Activated effector memory CD4-positive, alpha-beta T cell treated with Interleukin-2 at 50 U/mL for 16 hours (primary cell): ENCODE data around the gene STAT3.
"Not testable (repeated sequence)": the region's sequence is repeated elsewhere in the genome, so short reads cannot be mapped to it uniquely, and the experiment has no call there.

Source experiments
- DNase-seq: peaks from one replicate; pipeline ENCODE4 v3.0.0-alpha.2; 2020

STAT3 gene

DNA sequence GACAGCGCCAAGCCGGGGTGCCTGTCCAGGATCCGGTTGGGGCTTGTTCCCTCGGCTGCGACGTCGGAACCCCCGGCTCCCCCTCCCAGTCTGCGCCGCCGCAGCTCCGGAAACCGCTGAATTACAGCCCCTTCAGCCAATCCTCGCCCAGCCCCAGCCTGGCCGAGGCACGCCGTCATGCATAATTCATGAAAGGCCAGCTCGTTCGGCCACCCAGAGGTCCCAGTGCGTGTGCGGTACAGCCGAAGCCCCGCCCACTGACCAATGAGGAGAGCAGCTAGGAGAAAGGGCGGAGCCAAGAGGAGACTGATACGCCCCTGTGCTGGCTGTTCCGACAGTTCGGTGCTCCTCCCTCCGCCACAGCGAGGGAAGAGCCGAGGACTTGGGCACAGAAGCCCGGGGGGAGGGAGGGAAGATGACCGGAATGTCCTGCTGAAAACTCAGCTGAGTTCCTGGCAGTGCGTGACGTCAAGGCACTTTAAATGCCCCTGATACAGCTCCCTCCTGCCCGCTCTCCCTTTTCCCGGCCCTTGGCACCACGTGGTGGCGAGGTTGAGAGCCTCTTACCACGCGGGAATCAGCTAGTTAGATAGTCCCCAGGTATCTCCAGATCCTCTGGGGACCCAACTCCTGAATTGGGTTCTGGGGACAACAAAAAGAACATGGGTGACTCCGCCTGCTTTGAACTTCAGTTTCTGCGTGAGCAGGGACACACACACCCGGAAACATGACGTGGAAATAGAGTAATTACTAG is at the start of gene STAT3:
STAT3 (minus strand) TSS at position 62 of the 754 bp plus-strand sequence. CDS start 39,926 bp downstream, outside the sequence.
- DNase-seq, result peak; percentile 100

DNA sequence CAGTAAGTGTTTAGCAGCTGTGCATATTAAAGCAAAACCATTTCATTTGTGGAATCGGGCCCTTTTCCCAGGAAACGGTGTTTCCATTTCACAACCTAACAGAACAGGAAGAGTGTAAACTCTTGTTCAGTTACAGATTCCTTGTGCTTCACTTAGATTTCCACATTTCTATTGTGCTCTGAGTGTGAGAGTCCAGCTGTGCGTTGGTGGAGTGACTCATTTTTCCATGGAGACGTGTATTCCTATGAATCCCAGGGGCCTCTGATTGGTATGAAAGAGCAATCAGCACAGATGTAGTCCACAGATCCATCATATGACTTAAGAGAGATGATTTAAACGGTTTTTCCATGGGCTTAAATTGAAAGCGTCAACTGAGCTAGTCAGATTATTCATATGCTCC is 48.1 kb upstream of the STAT3 start:
- no peak for DNase-seq

DNA sequence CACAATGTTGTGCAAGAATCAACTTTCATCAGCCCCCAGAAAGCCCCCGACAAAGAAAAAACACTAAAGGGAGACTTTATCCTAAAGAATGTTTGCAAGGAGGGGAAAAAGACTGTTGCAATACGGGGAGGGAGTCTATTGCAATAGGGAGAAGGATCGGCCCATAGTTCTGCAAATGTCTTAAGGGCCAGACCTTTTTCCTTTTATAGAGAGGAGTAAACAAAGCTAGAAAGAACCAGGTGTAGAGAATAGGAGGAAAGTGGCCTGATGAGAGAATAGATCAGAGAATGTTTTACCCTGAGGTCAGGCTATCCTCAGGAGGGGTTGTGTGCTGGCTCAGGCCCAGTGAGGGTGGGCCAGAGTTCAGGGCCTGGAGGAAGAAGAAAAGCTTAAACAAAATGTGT is 43.5 kb upstream of the STAT3 start:
- DNase-seq, result no peak

DNA sequence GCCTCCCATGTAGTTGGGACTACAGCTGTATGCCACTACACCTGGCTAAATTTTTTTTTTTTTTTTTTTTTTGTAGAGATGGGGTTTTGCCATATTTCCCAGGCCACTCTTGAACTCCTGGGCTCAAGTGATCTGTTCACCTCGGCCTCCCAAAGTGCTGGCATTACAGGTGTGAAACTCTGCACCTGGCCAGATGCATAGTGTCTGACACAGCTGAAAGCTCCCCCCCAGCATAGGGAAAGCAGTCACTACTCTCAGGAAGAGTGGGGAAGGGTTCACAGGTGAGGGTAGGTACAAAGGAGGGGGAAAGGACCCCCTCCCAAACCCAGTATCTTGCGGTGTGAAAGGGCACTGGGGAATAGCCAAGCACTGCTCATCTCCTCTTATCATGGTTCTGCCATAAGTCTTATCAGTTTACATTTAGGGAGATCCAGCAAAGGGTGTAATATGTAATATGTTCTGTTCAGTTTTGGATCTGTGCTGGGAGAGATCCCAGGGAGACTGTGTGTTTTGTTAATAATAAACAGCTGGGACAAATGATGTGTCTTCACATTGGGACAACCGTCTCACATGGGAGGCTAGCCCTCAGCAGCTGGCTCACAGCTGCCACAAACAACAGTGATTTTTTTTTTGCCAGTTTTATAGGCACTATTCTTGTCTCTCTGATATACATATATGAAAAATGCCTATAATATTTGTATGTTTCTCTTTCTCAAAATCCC is 41.6 kb upstream of the STAT3 start:
- DNase-seq, result no peak

DNA sequence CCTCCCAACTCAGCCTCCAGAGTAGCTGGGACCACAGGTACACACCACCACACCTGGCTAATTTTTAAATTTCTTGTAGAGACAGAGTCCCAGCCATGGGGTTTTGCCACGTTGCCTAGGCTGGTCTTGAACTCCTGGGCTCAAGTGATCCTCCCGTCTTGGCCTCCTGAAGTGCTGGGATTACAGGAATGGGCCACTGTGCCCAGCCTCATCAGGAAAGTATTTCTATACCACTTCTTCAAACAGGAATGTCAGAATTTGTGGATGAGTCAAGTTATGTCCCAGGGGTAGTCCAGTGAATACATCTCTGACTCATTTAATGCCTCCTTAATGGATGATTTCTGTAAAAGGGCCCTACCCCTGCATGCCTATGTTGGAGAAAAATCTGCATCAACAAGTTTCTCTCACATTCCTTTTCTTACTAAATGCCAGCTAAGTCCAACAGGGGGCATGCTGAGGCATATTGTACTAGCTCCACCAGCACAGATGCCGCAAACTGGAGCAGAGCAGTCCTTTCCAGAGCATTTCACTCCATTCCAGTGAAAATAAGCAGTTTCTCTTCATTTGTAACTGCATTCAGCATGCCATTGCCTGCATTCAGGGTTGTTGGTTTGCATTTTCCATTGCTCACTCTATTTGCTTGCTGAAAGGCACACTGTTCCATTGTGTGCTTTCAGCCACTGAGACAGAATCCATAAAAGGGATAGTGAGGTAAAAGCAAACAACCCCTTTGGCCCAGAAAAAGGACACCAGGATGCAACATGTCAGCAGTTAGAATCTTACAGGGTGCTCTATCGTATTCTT is 40.1 kb upstream of the STAT3 start:
- DNase-seq, result no peak

DNA sequence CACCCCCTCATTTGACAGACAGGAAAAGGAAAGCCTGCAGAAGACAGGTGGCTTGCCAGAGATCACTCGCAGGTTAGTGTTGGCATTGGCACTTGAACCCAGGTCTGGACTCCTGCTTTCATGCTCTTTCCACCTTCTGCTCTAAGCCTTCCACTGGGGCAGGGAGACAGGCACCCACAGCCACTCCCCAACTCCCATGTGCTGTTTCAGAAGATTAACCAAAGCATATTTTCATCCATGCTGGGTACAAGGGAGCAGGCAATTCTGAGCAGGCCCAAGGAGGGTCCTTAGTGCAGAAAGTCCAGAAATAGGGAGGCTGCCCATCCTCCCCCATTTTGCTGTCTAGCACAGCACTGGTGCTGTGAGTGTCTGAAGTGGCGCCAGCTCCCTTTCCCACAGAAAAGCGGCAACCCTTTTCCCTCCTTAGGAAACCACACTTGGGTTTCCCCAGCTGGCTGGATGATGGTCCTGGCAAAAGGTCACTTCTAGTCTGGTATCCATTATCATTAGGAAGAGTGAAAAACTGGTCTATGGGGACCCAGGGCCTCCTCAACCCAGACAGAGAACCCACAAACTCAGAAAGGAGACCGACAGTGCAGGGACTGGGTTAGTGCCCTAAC is 36.9 kb upstream of the STAT3 start:
- DNase-seq, result no peak

DNA sequence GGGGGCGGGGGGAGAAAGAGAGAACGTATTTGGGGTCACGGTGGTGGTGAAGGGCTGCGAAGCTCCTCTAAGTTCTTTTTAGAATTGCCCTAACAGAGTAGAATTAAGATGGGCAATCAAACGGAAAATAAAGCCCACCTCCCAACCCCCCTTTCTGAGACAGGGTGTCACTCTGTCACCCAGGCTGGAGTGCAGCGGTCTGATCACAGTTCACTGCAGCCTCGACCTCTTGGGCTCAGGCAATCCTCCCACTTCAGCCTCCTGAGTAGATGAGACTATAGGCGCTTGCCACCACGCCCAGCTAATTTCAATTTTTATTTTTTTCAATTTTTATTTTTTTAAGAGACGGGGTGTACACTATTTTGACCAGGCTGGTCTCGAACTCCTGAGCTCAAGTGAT is 35.5 kb upstream of the STAT3 start:
- no peak for DNase-seq

DNA sequence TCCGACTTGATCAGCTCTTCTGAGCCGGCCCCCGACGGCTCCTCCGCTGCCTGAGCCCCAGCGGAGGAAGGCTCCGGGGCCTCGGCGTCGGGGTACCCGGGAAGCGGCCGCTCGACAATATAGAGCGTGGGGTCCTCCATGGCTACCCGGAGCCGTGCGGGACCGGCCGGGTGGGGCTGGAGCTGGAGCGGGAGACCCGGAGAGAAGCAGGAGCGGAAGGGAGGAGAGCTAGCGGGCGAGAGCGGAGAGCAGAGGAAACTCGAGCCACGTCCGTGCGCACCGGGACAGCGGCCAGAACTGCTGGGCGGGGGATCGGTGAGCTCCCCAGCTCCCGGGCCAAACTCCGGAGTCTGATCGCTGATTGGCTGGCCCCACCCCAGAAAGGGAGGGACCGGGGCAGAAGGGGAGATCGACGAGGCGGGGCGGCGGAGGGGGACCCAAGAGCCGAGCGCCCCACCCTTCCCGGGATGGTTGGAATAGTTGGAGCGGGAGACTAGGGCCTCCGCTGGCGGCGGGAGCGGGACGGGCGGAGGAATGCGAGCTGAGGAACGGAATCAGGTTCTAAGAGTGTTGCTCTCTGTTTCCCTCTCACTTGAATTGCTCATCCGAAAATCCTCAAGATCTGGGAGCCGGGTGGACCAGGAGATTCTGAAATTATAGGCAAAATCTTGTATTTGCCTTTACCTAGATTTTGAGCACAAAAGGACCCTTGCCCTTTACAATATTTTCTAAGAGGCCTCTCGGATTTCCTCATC is 34.9 kb upstream of the STAT3 start, which contains the start of gene CAVIN1:
CAVIN1 (minus strand) TSS at position 299 of the 755 bp plus-strand sequence; CDS start at position 140, 159 bp downstream.
- DNase-seq, result no peak

DNA sequence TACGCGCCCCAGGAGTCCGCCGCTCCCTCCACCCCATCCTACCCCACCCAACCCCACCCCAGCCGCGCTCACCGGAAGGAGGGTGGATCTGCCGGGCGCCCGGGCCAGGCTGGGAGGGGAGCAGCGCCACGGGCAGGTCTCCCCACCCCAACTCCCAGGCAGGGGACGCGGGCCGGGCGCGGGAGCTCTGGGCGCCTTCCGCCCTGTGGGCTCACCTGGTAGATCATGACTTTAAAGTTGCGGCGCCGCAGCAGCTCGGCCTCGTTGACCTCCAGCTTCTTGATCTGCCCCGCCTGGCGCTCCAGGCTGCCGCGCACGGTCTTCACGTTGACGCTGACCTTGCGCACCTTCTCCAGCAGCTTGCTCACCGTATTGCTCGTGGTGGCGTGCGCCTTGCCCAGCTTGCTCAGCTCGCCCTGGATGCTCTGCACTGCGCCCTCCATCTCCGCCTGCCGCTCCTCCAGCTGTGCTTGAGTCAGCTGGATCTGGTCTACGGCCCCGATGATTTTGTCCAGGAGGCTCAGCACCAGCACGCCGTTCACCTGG is 34.2 kb upstream of the STAT3 start:
- no peak for DNase-seq

DNA sequence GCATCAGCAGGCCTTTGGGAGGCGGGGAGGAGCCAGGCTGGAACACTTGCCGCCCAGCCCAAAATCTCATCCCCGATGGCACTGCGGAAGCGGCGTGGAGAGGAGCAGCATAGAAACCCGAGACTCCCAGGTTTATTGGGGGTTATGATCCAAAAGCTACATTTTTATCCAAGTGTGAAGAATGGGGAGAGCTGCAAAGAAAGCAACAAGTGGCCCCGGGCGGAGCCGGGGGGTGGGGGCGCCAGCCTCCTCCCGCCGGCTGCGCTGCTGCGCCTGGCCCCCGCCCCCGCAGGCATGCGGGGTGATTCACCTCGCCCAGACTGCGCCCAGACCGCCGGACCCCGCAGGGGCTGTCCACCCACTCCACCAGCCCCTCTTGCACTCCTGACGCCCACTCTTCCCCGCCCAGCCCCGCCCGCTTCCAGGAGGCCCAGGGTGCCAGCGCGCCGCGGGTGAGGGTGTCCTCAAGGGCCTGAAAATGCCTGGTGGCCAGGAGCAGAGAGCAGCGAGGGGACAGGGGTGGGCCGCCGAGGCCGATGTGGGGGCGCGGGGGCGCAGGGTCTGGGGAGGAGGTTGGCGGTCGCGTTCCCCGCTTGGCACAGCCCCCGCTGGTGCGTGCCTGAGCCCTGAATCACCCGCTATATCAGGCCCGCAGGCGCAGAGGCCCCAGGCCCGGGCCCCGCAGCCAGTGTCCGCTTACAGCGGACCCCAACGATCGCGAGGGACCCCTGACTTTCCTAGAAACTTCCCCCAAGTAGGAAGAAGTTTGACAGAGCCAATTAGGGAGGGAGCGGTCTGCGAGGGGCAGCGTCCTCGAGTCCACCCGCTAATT is 33.5 kb upstream of the STAT3 start:
- no peak for DNase-seq

DNA sequence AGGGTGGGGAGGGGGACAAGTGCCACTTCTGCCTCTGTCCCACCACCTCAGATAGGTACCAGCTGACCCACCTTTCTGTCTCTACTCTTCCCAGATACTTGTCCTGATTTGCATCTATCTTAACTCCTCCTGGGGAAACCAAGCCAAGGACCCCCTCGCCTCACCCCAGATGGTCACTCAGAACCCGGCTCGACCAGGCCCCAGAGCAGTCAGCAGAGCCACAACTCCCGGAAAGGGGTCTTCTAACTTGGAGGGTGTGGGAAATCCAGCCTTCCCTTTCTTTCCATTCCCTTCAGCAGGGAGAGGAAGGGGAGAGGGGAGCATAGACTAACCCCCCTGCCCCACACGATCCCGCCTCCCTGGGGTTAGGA is 32.9 kb upstream of the STAT3 start:
- no peak for DNase-seq

DNA sequence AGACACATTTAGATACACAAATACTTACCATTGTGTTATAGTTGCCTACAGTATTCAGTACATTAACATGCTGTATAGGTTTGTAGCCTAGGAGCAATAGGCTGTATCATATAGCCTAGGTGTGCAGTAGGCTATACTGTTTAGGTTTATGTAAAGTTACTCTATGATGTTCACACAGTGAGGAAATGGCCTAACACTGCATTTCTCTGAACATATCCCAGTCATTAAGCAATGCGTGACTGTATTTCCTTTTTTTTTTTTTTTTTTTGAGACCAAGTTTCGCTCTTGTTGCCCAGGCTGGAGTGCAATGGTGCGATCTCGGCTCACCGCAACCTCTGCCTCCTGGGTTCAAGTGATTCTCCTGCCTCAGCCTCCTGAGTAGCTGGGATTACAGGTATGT is 29.7 kb upstream of the STAT3 start:
- DNase-seq, result not testable (repeated sequence)

DNA sequence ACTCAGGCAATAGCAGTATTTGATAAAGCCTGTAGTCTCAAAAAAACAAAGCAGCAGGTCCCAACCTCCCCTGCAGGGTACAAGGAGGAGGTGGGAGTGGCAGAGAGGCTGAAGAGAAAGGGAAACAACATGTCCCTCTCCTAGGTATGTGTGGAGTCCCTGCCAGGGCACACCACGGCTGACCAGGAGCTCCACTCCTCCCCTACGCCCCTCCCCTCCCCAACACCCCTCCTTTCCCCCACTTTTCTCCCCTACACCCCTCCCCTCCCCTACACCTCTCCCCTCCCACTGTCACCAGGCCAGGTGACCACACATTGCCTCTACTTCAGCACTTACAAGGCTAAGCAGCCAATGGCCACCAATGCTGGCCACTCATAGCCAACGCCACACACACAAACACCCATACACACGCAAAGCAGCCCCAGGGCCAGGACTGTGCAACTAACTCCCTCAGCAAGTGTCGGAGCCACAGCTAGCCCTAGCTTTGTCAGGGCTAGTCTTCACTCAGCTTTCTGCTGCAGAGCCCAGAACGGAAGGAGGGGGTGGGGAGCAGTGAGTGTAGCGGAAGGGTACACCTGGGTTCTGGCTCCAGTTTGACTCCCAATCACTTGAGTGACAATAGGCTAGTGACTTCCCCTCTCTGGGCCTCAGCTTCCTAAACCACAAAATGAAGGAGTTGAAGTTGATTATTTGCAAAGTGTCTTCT is 26.6 kb upstream of the STAT3 start:
- peak; percentile 37 for DNase-seq

DNA sequence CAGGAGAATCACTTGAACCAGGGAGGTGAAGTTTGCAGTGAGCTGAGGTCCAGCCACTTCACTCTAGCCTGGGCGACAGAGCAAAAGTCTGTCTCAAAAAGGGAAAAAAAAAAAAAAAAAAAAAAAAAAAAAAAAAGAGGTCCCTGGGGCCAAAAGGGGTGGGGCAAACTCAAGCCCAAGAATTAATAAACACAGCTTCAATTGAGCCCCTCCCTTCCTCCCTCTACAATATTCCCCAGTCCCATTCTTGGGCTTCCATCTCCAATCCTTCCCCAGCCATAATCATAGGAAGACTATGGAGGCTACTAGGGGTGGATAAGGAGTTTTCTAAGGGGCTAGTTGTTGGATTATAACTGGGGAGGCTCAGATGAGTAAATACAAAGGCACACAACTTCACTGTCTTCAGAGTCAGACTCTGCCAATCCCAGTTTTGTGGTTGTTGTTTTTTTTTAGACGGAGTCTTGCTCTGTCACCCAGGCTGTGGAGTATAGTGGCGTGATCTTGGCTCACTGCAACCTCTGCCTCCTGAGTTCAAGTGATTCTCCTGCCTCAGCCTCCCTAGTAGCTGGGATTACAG is 25.3 kb upstream of the STAT3 start:
- DNase-seq, result no peak

DNA sequence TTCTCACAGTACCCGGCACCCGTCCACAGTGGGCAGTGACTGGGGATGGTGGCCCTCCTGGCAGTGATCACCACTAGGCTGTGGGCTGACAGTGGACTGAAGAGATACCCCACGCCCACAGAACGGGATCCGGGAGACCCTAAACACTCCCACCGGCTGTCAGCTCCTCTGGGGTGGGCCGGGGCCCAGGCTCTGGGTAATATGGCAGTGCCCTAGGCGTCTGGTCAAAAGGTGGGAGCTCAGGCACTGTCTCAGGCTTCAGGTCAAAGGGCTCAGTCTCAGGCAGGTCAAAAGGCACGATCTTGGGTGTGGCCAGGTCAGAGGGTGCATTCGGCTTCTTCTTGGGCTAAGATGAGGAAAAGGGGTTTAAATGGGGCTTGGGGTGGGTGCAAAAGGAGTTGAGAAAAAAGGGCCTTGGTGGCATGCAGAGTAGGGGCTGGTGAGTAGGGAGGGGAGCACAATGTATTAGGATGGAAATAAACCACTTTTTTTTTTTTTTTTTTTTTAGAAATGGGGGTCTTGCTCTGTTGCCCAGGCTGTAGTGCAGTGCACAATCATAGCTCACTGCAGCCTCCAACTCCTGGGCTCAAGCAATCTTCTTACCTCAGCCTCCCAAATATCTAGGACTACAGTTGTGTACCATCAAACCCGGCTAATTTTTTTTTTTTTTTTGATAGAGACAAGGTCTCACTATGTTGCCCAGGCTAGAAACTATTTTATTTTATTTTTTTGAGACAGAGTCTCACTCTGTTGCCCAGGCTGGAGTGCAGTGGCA is 23.9 kb upstream of the STAT3 start:
- no peak for DNase-seq

DNA sequence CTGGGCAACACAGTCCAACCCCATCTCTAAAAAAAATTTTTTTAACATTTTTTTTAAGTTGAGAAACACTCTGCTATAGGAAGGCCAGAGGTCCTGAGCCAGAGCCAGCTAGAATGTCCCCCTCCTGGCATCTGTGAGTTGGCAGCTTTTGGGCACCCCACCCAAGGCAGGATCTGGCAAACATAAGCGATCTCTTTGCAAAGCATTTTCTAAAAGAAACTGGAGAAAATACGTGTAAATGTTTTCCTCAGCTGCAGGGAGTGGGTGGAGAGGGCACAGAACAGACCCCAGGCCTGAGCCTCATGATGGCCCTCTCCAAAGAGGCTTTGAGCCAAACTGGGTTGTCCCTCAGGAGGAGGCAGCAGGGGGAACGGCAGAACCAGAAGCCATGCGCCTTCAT is 23.1 kb upstream of the STAT3 start:
- no peak for DNase-seq

DNA sequence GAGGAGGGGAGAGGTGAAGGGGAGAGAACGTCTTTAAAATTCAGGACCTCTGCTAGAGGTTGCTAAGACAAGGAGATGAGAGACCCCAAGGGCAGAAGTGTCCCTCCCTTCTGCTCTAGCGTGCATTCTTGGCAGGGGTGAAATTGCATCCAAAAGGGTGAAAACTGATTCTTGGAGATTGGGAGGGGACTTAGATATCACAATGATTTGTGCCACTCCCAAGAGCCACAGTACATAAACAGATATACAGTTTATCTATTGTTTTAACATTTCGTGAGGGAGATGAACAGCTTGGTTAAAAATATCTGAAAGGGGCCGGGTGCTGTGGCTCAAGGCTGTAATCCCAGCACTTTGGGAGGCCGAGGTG is 22.1 kb upstream of the STAT3 start:
- no peak for DNase-seq

DNA sequence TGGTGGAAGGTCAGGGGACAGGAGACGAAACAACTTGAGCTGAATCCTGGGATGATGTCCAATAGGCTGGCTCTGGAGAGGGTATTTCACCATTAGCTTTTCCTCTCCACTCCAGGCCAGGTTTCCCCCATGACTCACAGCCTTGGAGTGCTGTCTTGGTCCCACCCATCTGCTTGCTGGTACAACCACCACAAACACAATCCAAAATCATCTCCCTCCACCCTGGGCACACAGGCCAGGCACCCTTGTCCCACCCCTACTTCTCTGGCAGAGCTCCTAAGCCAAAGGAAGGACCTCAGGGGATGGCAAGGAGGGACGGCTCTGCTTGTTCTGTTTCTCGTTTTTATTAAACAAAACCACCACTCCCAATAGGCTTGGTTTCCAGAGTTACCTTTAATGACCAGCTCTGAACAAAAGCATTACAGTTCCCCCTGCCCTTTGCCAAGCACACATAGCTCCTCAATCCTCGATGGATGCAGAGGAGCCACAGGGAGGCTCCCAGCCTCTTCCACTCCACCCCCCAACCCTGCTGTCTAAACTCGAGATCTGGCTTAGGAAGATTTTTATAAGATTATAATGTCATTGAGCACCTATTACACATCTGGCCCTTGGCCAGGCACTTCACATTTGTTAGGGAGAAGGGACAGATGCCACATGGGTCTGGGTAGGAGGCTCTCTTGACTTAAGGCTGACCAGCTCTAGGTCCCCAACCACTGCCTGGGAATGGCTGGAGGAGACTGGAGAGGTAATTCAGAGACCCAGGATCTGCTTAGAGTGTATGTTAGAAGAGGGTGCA is 21.5 kb upstream of the STAT3 start:
- no peak for DNase-seq
